Fibroblast of lung (primary cell): ENCODE measurements around the gene OR8G5.

Experiments used
- EZH2 ChIP-seq: IDR thresholded peaks from 2 replicates; pipeline ENCODE4 v1.5.1; 2012; ENCODE audit warnings: low read length, control low read depth, mild to moderate bottlenecking; ENCODE audit errors: missing control alignments
- TF ChIP-seq, protein P1 (sequence below), 2 donors: IDR thresholded peaks in 1 of 2; conservative IDR thresholded peaks in 1 of 2; 1 replicate in 1 of 2; 2 replicates in 1 of 2; pipeline ENCODE4 v1.5.1; 2011 to 2012; ENCODE audit warnings: low read length in 2 of 2, control low read depth in 1 of 2, inconsistent platforms in 1 of 2, low read depth in 1 of 2, mild to moderate bottlenecking in 1 of 2

DNA sequence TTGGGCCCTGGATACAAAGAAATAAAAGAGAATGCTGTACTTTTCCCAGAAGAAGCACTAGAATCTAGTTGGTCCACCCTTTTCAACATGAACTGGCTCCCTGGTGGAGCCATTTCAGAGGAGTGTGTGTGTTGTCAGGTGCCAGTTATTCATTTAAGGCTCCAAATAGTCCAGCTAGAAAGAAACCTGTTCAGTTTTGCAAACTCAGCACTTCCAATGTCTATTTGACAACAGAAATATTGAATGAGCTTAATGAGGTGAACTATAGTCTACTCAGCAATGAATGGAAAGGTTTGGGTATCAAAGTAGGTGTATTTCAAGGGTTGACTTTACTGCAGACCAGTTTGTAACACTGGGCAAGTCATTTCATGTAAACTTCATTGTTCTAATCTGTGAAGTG, 55.5 kb downstream of the OR8G5 start:
- TF ChIP-seq, protein P1, sequence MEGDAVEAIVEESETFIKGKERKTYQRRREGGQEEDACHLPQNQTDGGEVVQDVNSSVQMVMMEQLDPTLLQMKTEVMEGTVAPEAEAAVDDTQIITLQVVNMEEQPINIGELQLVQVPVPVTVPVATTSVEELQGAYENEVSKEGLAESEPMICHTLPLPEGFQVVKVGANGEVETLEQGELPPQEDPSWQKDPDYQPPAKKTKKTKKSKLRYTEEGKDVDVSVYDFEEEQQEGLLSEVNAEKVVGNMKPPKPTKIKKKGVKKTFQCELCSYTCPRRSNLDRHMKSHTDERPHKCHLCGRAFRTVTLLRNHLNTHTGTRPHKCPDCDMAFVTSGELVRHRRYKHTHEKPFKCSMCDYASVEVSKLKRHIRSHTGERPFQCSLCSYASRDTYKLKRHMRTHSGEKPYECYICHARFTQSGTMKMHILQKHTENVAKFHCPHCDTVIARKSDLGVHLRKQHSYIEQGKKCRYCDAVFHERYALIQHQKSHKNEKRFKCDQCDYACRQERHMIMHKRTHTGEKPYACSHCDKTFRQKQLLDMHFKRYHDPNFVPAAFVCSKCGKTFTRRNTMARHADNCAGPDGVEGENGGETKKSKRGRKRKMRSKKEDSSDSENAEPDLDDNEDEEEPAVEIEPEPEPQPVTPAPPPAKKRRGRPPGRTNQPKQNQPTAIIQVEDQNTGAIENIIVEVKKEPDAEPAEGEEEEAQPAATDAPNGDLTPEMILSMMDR (conservative IDR thresholded peaks at IDR 0.05 in 1 of 2, IDR thresholded peaks at IDR 0.05 in 1 of 2; ENCODE audit: low read depth in 1 of 2, low read length in 2 of 2): no peak
- TF ChIP-seq EZH2: no peak
